ENCODE data around the gene ZNF565. TPM values are rescaled to one million over a fixed set of nuclear protein-coding genes. Genes with fewer than 3 reads are reported as not detected.
A peak's percentile ranks its signal among the peaks of the same experiment; 100 is the strongest.
"Not testable (repeated sequence)": the region's sequence is repeated elsewhere in the genome, so short reads cannot be mapped to it uniquely, and the experiment has no call there.

Gene ZNF565
- polyA plus RNA-seq, 1 donor, result 6.7 TPM

GRCh38 chr19:36210497-36210896 is 4.0 kb downstream of the ZNF565 start:
- no peak for DNase-seq

DNA sequence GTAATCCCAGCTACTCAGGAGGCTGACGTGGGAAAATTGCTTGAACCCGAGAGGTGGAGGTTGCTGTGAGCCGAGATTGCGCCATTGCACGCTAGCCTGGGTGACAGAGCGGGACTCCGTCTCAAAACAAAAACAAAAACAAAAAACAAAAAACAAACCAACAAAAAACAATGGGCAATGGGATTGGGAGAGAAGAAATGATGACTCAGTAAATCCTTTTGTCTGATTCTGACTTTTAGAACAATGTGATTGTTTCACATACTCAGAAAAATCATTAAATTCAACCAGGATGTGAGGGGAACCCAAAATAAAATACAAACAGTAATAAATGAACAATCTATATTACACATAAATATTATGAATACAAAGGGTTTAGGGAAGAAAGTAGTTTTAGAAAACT is 5.1 kb downstream of the ZNF565 start:
- no peak for DNase-seq

DNA sequence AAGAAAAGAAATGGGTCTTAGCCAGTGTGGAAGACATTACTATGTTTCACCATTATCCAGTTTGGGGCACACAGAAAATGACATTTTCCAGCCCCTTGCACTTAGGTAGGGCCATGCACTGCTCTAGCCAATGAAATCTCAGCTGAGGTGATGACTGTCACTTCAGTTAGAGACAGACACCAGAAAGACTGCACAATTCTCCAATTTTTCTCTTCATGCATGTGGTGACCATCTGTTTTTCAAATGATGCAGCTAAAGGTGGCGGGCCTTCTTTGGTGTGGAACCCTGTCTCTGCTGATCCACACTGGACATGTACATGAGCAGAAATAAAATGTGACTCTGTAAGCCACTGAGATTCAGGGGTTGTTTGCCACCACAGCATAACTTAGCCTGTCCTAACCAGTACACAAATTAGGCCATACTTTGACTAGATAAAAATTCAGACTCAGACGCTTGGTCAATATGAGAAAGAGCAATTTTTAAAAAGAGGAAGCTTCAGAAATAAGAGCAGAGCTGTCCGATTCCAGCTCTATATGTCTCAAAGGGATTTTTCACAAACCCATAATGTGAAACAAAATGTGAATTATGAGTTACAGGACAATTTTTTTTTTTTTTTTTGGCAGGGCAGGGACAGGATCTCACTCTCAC is 6.7 kb downstream of the ZNF565 start:
- no peak for DNase-seq

GRCh38 chr19:36203293-36203692 is 11.2 kb downstream of the ZNF565 start:
- DNase-seq, result no peak

GRCh38 chr19:36201684-36202083 is 12.8 kb downstream of the ZNF565 start:
- no peak for DNase-seq

DNA sequence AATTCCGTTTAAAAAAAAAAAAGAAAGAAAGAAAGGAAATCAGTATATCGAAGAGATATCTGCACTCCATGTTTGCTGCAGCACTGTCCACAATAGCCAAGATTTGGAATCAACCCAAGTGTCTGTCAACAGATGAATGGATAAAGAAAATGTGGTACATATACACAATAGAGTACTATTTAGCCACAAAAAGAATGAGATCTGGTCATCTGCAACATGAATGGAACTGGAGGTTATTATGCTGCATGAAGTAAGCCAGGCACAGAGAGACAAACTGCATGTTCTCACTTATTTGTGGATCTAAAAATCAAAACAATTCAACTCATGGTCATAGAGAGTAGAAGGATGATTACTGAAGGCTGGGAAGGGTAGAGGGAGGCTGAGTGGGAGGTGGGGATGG is 16.3 kb downstream of the ZNF565 start:
- no peak for DNase-seq

GRCh38 chr19:36196249-36196648 is 18.2 kb downstream of the ZNF565 start:
- DNase-seq, result no peak

DNA sequence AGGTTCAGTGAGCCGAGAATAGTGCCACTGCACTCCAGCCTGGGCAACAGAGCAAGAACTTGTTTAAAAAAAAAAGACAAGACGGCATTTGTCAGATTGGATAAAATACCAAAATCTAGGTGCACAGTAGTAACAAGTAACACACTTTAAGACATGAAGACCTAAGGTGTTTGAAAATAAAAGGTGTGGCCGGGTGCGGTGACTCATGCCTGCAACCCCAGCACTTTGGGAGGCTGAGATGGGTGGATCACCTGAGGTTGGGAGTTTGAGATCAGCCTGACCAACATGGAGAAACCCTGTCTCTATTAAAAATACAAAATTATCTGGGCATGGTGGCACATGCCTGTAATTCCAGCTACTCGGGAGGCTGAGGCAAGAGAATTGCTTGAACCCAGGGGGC is 27.7 kb downstream of the ZNF565 start:
- not testable (repeated sequence) for DNase-seq

- no peak for DNase-seq
These were observed 31.2 kb downstream of the ZNF565 start for GRCh38 chr19:36183245-36183628.

DNA sequence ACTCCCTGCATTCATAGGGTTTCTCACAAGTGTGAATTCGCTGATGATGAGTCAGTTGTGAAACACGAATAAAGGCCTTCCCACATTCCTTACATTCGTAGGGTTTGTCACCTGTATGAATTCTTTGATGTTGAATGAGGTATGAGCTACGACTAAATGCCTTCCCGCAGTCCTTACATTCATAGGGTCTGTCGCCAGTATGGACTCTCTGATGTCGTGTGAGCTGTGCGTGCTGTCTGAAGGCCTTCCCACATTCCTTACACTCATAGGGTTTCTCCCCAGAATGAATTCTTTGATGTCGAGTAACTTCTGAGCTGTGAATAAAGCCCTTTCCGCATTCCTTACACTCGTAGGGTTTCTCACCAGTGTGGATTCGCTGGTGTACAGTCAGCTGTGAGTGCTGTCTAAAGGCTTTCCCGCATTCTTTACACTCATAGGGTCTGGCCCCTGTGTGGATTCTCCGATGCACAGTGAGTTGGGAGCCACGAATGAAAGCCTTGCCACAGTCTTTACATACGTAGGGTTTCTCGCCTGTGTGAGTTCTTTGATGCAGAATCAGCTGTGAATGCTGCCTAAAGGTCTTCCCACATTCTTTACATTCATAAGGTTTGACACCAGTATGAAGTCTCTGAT is 31.7 kb downstream of the ZNF565 start:
- no peak for DNase-seq

GRCh38 chr19:36179077-36179476 is 35.4 kb downstream of the ZNF565 start:
- not testable (repeated sequence) for DNase-seq

DNA sequence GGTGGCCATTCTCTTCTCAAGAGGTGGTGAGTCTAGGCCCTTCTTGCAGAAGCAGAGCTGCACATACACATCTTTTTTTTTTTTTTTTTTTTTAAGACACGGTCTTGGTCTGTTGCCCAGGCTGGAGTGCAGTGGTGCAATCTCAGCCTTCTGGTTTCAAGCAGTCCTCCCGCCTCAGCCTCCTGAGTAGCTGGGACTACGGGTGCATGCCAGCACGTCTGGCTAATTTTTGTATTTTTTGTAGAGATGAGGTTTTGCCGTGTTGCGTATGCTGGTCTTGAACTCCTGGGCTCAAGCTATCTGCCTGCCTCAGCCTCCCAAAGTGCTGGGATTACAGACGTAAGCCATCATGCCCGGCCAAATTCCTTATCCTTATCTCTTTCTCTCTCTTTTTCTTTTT is 40.6 kb downstream of the ZNF565 start:
- DNase-seq, result not testable (repeated sequence)

GRCh38 chr19:36172852-36173251 is 41.6 kb downstream of the ZNF565 start:
- DNase-seq, result no peak

GRCh38 chr19:36169084-36169760 is 45.2 kb downstream of the ZNF565 start:
- DNase-seq, result no peak

DNA sequence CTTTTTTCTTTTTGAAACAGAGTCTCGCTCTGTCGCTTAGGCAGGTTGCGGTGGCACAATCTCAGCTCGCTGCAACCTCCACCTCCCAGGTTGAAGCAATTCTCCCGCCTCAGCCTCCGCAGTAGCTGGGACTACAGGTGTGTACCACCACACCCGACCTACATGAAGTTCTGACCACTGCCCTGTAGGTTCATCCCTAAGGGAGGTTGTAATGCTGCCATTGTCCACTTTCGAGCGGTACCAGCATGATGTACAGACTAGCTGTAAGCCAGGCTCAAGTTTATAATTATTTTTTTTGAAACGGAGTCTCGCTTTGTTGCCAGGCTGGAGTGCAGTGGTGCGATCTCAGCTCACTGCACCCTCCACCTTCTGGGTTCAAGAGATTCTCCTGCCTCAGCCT is 50.7 kb downstream of the ZNF565 start:
- DNase-seq, result no peak

DNA sequence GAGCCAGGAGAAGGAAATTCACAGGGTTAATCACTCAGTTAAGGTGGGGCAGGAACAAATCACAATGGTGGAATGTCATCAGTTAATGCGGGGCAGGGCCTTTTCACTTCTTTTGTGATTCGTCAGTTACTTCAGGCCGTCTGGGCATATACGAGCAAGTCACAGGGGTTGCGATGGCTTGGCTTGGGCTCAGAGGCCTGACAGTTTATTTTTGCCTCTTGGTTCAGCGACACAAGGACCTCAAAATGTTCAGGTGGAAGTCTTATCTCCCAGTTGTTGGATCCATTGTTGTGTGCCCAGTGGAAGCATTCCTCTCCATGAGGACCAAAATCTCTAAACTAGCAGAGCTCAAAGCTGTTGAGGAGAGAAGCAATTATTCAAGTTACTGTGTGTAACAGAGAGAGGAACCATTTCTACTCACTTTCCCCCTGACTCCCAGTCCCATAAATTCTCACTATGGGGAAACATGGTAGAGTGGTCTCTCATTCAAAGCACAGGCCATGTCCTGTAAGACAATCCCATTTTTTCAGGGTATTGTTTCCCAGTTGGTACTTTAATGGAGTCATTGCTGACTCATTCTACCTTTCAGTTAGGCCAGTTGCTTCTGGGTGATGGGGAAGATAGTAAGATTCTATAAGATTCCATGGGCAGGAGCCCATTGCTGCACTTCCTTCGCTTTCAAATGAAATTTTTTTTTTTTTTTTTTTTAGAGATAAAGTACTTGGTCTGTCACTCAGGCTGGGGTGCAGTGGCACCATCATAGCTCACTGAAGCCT is 53.5 kb downstream of the ZNF565 start:
- no peak for DNase-seq

GRCh38 chr19:36153126-36153525 is 61.3 kb downstream of the ZNF565 start:
- no peak for DNase-seq

DNA sequence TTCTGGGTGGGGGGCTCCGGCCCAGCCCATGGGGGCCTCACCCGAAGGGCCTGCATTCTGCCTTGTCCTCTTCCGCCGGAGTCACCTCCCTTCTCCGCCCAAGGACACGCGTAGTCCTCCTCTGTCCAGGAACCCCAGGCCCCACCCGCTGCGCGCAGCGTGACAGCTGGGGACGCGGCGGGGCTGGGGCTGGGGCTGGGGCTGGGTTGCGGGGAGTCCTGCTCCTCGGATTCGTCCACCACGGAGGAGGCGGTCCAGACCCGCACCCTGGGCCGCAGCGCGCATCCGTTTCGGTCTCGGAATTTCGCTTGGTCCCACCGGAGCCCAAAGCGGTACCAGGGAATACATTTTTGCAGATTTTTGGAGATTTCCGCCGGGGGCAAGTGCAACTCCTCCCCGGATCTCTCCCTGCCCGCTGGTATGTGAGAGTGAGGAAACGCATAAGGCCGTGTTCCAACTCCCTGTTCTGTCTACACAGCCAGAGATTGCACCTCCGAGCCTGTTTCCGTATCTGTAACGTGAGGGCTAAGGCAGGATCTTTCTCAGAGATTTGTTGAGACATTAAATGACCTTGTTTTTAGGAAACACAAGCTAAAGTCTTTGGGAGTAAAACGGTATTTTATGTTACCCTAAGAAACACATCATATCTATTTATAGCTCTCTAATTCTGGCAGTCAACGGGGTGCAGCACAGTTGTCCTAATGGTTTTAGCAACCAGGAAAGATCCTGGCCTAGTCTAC is 61.9 kb downstream of the ZNF565 start, which contains the start of gene COX7A1:
Gene COX7A1 (minus strand): TSS at position 96 of the 740 bp plus-strand sequence. CDS start 40 bp downstream, at position 56.
- DNase-seq, result peak; percentile 82

GRCh38 chr19:36152019-36152351 is 62.5 kb downstream of the ZNF565 start:
- DNase-seq, result no peak

DNA sequence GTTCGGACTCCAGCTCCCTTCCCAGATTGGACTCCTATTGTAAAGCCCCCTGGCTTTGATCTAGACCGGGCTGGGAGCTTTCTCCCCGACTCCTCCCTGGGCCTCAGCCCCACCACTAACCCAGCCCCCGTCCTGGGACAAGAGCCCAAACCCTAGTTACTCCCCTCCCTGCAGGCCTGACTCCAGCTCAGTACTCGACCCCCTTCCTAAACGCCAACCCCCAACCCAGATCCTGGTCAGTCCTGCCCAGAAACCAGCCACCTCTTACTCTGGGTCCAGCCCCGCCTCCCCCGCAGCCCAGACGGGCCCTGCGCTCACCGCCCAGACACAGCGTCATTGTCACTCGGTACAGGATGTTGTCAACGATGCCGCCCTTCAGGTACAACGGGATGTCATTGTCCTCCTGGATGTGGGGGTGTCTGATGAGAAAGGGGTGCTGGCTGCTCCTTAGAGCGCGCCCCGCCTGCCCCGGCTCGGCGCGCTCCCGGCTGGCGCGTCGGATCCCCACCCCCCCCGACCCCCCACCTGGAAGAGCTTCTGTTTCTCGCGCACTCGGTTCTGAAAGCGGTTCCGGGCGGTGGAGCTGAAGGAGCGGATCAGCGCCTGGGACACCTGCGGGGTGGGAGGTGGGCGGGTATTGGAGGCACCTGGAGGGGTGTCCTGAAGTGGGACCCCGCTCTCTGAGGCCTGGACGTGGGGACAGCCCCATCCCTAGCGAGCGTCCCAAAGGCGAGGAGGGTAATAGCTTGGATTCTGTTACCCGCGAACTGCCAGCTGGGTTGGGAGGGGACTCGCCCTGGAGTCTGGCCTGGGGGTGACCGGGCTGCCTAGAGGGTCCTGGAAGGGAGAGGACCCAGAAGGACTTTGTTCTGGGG is 63.1 kb downstream of the ZNF565 start:
- DNase-seq, result peak; percentile 70

DNA sequence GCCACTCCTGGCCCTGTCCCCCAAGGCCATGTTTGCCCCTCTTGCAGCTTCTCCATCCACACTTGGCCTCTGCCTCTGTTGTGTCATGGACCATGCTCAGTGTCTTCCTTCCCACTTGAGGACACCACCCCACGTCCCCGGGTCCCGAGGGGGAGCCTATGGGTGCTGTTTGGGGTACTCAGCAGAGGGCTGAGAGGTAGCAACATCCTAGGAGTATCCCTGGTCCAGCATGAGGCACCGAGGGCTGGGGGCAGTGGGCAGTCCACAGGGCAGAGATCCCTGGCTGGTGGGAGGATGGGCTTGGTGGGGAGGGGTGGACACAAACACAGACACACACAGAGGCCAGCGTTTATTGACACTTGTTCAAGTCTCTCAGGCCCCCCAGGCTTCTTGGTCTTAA is 63.9 kb downstream of the ZNF565 start:
- no peak for DNase-seq
